GM19035 (cell line): ENCODE measurements around the gene UBE2Q1.
"Not testable (repeated sequence)": the region's sequence is repeated elsewhere in the genome, so short reads cannot be mapped to it uniquely, and the experiment has no call there.

ENCODE experiments used
- ATAC-seq: cut with Tn5 transposase; IDR thresholded peaks from one replicate; pipeline ENCODE4 v1.9.1; 2021; ENCODE audit not compliant: unreplicated experiment

The UBE2Q1 gene

GRCh38 chr1:154551474-154551873 lies 7.0 kb downstream of the UBE2Q1 start:
- no peak for ATAC-seq

- ATAC-seq: no peak
Measured at GRCh38 chr1:154550657-154551056, 7.8 kb downstream of the UBE2Q1 start.

- ATAC-seq: no peak
Measured at GRCh38 chr1:154550070-154550469, 8.4 kb downstream of the UBE2Q1 start.

GRCh38 chr1:154549202-154549770 lies 9.2 kb downstream of the UBE2Q1 start:
- ATAC-seq: no peak

- ATAC-seq: no peak
Measured at GRCh38 chr1:154548028-154548427, 10.4 kb downstream of the UBE2Q1 start.

GRCh38 chr1:154547105-154547732 lies 11.2 kb downstream of the UBE2Q1 start:
- ATAC-seq: no peak

GRCh38 chr1:154546264-154547063 lies 12.0 kb downstream of the UBE2Q1 start:
- ATAC-seq: no peak

GRCh38 chr1:154541231-154541630 lies 17.2 kb downstream of the UBE2Q1 start:
- ATAC-seq: no peak

GRCh38 chr1:154539486-154540483 lies 18.7 kb downstream of the UBE2Q1 start:
- ATAC-seq: no peak

GRCh38 chr1:154536570-154536969 lies 21.9 kb downstream of the UBE2Q1 start:
- no peak for ATAC-seq

GRCh38 chr1:154533952-154534844 lies 24.3 kb downstream of the UBE2Q1 start:
- ATAC-seq: no peak

- ATAC-seq: not testable (repeated sequence)
Measured at GRCh38 chr1:154531950-154532349, 26.5 kb downstream of the UBE2Q1 start.

- ATAC-seq: no peak
Measured at GRCh38 chr1:154529308-154529707, 29.2 kb downstream of the UBE2Q1 start.

- no peak for ATAC-seq
Measured at GRCh38 chr1:154527192-154527591, 31.3 kb downstream of the UBE2Q1 start.

- no peak for ATAC-seq
Measured at GRCh38 chr1:154524881-154525280, 33.6 kb downstream of the UBE2Q1 start.

GRCh38 chr1:154521695-154522094 lies 36.8 kb downstream of the UBE2Q1 start:
- ATAC-seq: no peak

- no peak for ATAC-seq
Measured at GRCh38 chr1:154520333-154520732, 38.1 kb downstream of the UBE2Q1 start.

GRCh38 chr1:154519591-154519991 lies 38.9 kb downstream of the UBE2Q1 start:
- ATAC-seq: no peak

- no peak for ATAC-seq
Measured at GRCh38 chr1:154517661-154518060, 40.8 kb downstream of the UBE2Q1 start.

- no peak for ATAC-seq
Measured at GRCh38 chr1:154514066-154514553, 44.4 kb downstream of the UBE2Q1 start.
